Neural progenitor cell (in vitro differentiated cells): ENCODE results near the gene CEACAM3.

Experiments used
- CTCF ChIP-seq: fragments of 200-600 bp; sonication (generic); IDR thresholded peaks from 2 replicates; pipeline ENCODE4 v1.5.1; 2017; ENCODE audit warnings: antibody characterized with exemption, mild to moderate bottlenecking
- EZH2 ChIP-seq: fragments of 200-600 bp; sonication (generic); IDR thresholded peaks from 2 replicates; pipeline ENCODE4 v1.6.1; 2017; ENCODE audit warnings: antibody characterized with exemption, mild to moderate bottlenecking, moderate library complexity

GRCh38 chr19:41784743-41785142, 11.6 kb upstream of the CEACAM3 start:
- no peak for TF ChIP-seq CTCF
- no peak for TF ChIP-seq EZH2
